LNCaP clone FGC (cell line): ENCODE measurements around the gene EVI5L.
"Not testable (repeated sequence)": the region's sequence is repeated elsewhere in the genome, so short reads cannot be mapped to it uniquely, and the experiment has no call there.

Source experiments
- DNase-seq: peaks from one replicate; pipeline ENCODE4 v3.0.0-alpha.2; 2011; ENCODE audit warnings: low read depth
- H3K4me3 ChIP-seq: 2 replicates; pipeline ENCODE4 v1.5.1; 2011; ENCODE audit warnings: mild to moderate bottlenecking, low read depth, low read length, control low read depth
- TF ChIP-seq, protein P1 (sequence below): IDR thresholded peaks from 2 replicates; pipeline ENCODE4 v1.5.1; 2012; ENCODE audit warnings: mild to moderate bottlenecking; ENCODE audit not compliant: control insufficient read depth, insufficient read depth; ENCODE audit errors: extremely low read depth

EVI5L gene

DNA sequence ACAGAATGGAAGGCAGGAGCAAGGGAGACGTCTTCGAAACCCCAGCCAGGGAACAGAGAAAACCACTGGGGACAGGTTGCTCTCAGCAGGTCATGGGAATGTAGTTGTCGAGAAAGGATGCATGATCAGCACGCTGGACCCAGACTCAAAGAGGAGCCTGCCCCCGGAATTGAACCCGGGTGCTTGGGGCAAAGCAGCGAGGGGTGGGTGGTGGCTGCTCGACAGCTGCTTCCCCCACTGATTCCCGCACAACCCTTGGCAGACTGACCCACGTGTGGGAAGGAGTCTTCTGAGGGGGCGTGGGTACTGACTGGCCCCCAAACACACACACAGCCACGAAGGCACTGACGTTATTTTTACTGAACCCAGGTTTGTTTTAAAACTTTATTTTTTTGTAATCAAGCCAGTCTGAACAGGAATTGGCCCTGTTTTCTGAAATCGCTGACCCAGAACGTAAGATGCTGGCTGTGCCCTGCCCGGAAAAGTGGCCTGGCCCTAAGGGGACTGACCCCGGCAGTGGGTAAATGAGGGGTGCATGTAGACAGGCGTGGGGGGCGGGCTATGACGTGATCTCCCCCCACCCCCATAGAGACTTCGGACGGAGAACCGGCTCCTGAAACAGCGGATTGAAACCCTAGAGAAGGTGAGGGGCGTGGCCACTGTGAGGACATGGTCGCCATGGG, 25.5 kb downstream of the EVI5L start:
- no peak for DNase-seq
- no peak overlapping the region for H3K4me3 ChIP-seq
- TF ChIP-seq, protein P1, sequence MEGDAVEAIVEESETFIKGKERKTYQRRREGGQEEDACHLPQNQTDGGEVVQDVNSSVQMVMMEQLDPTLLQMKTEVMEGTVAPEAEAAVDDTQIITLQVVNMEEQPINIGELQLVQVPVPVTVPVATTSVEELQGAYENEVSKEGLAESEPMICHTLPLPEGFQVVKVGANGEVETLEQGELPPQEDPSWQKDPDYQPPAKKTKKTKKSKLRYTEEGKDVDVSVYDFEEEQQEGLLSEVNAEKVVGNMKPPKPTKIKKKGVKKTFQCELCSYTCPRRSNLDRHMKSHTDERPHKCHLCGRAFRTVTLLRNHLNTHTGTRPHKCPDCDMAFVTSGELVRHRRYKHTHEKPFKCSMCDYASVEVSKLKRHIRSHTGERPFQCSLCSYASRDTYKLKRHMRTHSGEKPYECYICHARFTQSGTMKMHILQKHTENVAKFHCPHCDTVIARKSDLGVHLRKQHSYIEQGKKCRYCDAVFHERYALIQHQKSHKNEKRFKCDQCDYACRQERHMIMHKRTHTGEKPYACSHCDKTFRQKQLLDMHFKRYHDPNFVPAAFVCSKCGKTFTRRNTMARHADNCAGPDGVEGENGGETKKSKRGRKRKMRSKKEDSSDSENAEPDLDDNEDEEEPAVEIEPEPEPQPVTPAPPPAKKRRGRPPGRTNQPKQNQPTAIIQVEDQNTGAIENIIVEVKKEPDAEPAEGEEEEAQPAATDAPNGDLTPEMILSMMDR: no peak

DNA sequence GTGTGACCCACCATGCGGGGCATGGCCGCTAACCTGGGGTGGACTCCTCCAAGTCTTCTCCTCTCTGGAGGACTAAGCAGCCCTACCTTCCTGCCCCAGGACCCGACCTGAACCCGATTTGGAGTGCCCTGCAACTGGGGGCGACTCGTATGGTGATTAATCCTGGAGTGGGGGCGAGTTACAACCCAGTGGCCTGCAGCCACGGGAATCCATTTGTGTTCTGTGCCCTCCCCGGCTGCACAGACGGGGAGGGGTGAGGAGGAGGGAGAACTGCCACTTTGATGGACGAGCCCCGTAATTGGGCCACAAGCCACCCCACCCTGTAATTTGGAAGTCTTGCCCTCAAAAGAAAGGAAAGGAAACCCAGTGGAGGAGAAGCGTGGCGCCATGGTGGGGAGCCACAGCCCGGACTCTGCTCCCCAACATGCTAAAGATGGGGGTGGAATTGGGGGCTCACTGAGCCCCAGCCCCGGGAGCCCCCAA, 26.1 kb downstream of the EVI5L start:
- no peak for DNase-seq
- no peak overlapping the region for H3K4me3 ChIP-seq
- TF ChIP-seq, protein P1: no peak

DNA sequence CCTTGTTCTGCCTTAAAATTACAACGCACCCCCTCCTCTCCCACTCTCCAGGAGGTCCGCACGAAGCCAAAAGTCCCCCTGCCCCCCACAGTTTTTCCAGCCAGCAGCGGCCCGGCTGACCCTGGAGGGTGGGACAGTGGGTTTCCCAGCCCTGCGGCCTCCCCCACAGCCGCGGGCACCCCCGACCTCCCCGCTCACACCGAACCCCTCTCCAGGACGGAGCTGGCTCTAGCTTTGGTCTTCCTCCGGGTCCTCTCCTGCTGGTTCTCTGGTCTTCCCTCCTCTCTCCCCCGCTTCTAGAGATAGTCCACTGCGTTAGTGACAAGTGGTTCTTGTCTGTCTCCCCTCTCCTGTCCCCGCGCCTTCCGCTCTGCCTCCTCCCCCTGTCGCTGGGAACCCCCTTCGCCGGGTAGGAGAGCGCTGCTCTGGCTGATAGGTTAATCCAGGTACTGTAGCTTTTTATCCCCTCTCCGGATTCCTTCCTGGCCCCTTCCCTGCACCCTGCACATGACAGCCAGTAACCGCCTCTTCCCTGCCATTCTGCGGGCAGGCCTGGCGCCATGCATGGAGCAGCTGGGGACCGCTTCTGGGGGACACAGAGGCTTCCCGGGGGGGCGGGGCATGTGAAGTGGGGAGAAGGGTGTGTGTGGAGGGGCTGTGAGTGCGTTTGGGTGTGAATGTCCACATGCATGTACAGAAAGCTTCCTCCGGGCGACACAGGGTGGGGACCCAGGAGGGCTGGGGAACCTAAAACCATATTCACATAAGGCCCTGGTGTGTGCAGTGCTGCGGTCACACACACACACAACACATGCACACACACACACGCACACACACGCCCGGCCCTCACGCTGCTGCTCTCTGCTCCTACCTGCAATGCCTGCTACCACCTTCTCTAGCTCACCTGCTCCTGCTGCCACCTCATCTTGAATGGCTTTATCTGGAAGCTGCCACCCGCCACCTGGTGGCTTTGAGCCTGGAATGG, 27.0 kb downstream of the EVI5L start:
- H3K4me3 ChIP-seq: no peak overlapping the region
- no peak for DNase-seq
- TF ChIP-seq, protein P1: no peak

DNA sequence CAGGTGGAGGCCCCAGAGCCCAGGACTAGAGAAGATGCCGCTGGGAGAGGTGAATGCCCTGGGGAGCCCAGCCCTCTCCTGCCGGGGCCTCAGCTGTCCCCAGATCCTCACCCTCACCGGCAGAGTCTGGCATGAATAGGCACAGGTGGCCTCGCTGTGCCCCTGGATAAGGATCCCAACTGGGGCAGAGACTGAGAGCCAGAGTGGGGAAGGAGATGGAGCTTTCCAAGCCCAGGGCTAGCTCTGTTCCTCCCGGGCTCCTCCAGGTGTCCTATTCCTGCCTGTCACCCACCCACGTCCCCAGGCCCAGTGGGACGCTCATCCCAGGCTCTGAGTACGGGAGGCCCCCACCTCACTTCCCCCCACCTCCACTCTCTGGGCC, 27.7 kb downstream of the EVI5L start:
- H3K4me3 ChIP-seq: no peak overlapping the region
- DNase-seq: no peak
- TF ChIP-seq, protein P1: no peak

DNA sequence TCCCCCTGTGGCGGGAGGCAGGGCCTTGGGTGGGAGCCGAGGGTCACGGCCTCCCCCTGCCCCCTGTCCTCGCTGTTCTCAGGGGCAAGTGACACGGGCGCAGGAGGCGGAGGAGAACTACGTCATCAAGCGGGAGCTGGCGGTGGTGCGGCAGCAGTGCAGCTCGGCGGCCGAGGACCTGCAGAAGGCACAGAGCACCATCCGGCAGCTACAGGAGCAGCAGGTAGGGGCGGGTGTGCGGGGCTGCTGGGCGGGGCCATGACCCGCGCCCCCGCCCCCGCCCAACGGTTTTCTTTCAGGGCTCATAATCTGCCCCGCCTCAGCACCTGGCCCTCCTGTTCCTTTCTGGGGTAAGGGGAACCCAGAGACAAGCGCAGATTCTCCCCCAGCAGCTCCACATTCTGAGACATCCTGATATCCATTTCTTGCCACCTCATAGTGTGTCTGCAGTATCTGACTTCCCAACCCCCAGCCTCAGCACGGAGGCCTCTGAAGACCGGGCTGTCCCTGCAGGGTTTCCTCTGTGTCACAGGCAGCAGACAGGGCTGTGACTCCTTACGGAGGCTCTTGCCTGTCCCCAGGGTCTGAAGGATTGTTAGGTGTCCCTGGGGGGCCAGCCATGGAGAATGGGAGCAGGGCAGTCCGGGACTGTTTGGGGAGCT, 28.2 kb downstream of the EVI5L start:
- no peak for DNase-seq
- H3K4me3 ChIP-seq: no peak overlapping the region

DNA sequence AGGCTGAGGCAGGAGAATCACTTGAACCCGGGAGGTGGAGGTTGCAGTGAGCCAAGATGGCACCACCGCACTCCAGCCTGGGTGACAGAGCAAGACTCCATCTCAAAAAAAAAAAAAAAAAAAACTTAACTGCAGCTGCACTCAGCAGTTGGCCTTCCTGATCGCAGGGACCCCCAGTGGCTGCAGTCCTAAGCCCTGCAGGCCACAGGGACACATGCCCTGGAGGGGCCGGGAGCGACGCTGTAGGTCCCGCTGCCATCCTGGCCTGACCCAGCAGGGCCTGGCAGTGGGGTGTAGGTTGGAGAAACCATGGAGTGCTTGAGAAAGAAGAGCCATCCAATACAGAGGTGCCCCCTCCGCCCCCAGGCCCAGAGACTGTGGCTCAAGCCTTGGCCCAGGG, 29.1 kb downstream of the EVI5L start:
- H3K4me3 ChIP-seq, DNase-seq: not testable (repeated sequence)

More for the DNA sequence above, 28.2 kb downstream of the EVI5L start:
- TF ChIP-seq, protein P1: no peak
